Lower lobe of right lung (tissue), 2 donors: ENCODE results near the gene GLI1. TPM values are rescaled to one million over a fixed set of nuclear protein-coding genes. Genes with fewer than 3 reads are reported as not detected.

ENCODE experiments used
- ATAC-seq, 2 donors: fragments of 200-7000 bp; cut with Tn5 transposase; one replicate each; pipeline ENCODE4 v1.9.1; 2020 to 2022; ENCODE audit warnings: mild to moderate bottlenecking in 2 of 2, moderate library complexity in 2 of 2
- DNase-seq: peaks from one replicate; pipeline ENCODE4 v3.0.0-alpha.2; 2020
- H3K27ac ChIP-seq: fragments of 200-600 bp; one replicate; pipeline ENCODE4 v1.8.0; 2022
- H3K27me3 ChIP-seq: fragments of 200-600 bp; one replicate; pipeline ENCODE4 v1.8.0; 2022; ENCODE audit warnings: low read depth
- H3K36me3 ChIP-seq: fragments of 200-600 bp; one replicate; pipeline ENCODE4 v1.8.0; 2022; ENCODE audit warnings: mild to moderate bottlenecking
- H3K4me1 ChIP-seq: fragments of 200-600 bp; one replicate; pipeline ENCODE4 v1.8.0; 2022
- H3K4me3 ChIP-seq: fragments of 200-600 bp; one replicate; pipeline ENCODE4 v1.8.0; 2022; ENCODE audit warnings: mild to moderate bottlenecking
- H3K9me3 ChIP-seq: fragments of 200-600 bp; one replicate; pipeline ENCODE4 v1.8.0; 2022
- CTCF ChIP-seq: fragments of 200-600 bp; IDR thresholded peaks from one replicate; pipeline ENCODE4 v1.8.0; 2022; ENCODE audit warnings: antibody characterized with exemption, mild to moderate bottlenecking
- intact Hi-C: fragments of 100-400 bp; cut with DNase I; formaldehyde crosslinking; loops from one replicate; pipeline ENCODE4 v1.11.0; 2022
- total RNA-seq: library from RNA; stranded (reverse); fragmentation: NEBNext Ultra II Directional; extraction: Animal tissue kit (Norgen Biotek cat#: 25700); gene quantifications from one replicate; pipeline ENCODE4 v1.2.1, GENCODE V29; 2021
- donor health status: DM: no; HTN: yes; CAD: no; lungs with severe emphysema.

GLI1 gene
- total RNA-seq, 1 donor from 2014 or later, result 0.21 TPM

GRCh38 chr12:57444744-57445143, 14.8 kb upstream of the GLI1 start:
- Histone ChIP-seq H3K4me1 (no peaks in the 10 kb centered on the region), H3K36me3 (no peaks in the 10 kb centered on the region), H3K4me3 (no peak overlapping the region), H3K27me3 (no peaks in the 10 kb centered on the region), H3K27ac (no peak overlapping the region), H3K9me3 (no peaks in the 10 kb centered on the region)
- no peak for TF ChIP-seq CTCF
- DNase-seq, result no peak
- no peak for ATAC-seq
- intact Hi-C loops, result no loop called here

GRCh38 chr12:57446292-57446960, 13.2 kb upstream of the GLI1 start:
- ATAC-seq, result no peak
- Histone ChIP-seq H3K27me3 (no peaks in the 10 kb centered on the region), H3K4me1 (no peaks in the 10 kb centered on the region), H3K4me3 (no peak overlapping the region), H3K27ac (no peak overlapping the region), H3K9me3 (no peaks in the 10 kb centered on the region), H3K36me3 (no peaks in the 10 kb centered on the region)
- intact Hi-C loops, result no loop called here
- DNase-seq, result no peak
- no peak for TF ChIP-seq CTCF

- Histone ChIP-seq H3K4me3 (no peak overlapping the region), H3K9me3 (no peaks in the 10 kb centered on the region), H3K4me1 (no peaks in the 10 kb centered on the region), H3K36me3 (no peaks in the 10 kb centered on the region), H3K27ac (no peak overlapping the region), H3K27me3 (no peaks in the 10 kb centered on the region)
- DNase-seq (no peak), ATAC-seq (no peak)
- TF ChIP-seq CTCF, result no peak
- intact Hi-C loops, result no loop called here
These were observed 10.9 kb upstream of the GLI1 start for GRCh38 chr12:57448669-57449068.

GRCh38 chr12:57449375-57449774, 10.2 kb upstream of the GLI1 start:
- no peaks in the 10 kb centered on the region for H3K9me3 ChIP-seq
- H3K4me3 ChIP-seq, result no peak overlapping the region
- no peak overlapping the region for H3K27ac ChIP-seq
- ATAC-seq (no peak), DNase-seq (no peak)
- H3K4me1 ChIP-seq, result no peaks in the 10 kb centered on the region
- no peak for TF ChIP-seq CTCF
- H3K36me3 ChIP-seq, result no peaks in the 10 kb centered on the region
- H3K27me3 ChIP-seq, result no peaks in the 10 kb centered on the region
- intact Hi-C loops, result no loop called here

- ATAC-seq, result no peak
- no peaks in the 10 kb centered on the region for H3K4me1 ChIP-seq
- no peak overlapping the region for H3K4me3 ChIP-seq
- H3K27ac ChIP-seq, result no peak overlapping the region
- no peak for DNase-seq
- TF ChIP-seq CTCF, result no peak
- no peaks in the 10 kb centered on the region for H3K9me3 ChIP-seq
- H3K27me3 ChIP-seq, result no peaks in the 10 kb centered on the region
- no peaks in the 10 kb centered on the region for H3K36me3 ChIP-seq
- intact Hi-C loops, result no loop called here
These were observed 9.5 kb upstream of the GLI1 start for GRCh38 chr12:57450057-57450456.
